WTC11 (cell line): Measurements from ENCODE around the gene TGFBR2.

Experiments used
- CTCF ChIP-seq: fragments of 200-600 bp; IDR thresholded peaks from 2 replicates; pipeline ENCODE4 v1.8.0; 2022; ENCODE audit warnings: antibody characterized with exemption
- E2F4 ChIP-seq: sonication (generic); formaldehyde crosslinking; IDR thresholded peaks from 2 replicates; pipeline ENCODE4 v1.8.1; 2022; ENCODE audit warnings: low read depth, mild to moderate bottlenecking, moderate library complexity, missing genetic modification reagents, borderline replicate concordance
- KAT7 ChIP-seq: sonication (generic); formaldehyde crosslinking; IDR thresholded peaks from 2 replicates; pipeline ENCODE4 v1.8.1; 2023; ENCODE audit warnings: missing genetic modification reagents, mild to moderate bottlenecking, borderline replicate concordance
- NR3C1 ChIP-seq: sonication (generic); formaldehyde crosslinking; conservative IDR thresholded peaks from 2 replicates; pipeline ENCODE4 v1.8.1; 2023; ENCODE audit warnings: low read depth, mild to moderate bottlenecking, missing genetic modification reagents
- SP1 ChIP-seq: sonication (generic); formaldehyde crosslinking; conservative IDR thresholded peaks from 2 replicates; pipeline ENCODE4 v1.8.1; 2022; ENCODE audit warnings: missing genetic modification reagents
- ZBTB21 ChIP-seq: sonication (generic); formaldehyde crosslinking; IDR thresholded peaks from 2 replicates; pipeline ENCODE4 v1.8.1; 2023; ENCODE audit warnings: mild to moderate bottlenecking, missing genetic modification reagents, borderline replicate concordance
- ZNF121 ChIP-seq: sonication (generic); formaldehyde crosslinking; IDR thresholded peaks from 2 replicates; pipeline ENCODE4 v1.8.0; 2023; ENCODE audit warnings: missing genetic modification reagents

GRCh38 chr3:30672959-30673358, 66.6 kb downstream of the TGFBR2 start:
- TF ChIP-seq CTCF (no peak), NR3C1 (no peak), ZNF121 (CRISPR knock-in tag) (no peak), ZBTB21 (CRISPR knock-in tag) (no peak), KAT7 (no peak), SP1 (CRISPR knock-in tag) (no peak), E2F4 (no peak)
